ENCODE measurements around the gene APOF. TPM values are rescaled to one million over a fixed set of nuclear protein-coding genes. Genes with fewer than 3 reads are reported as not detected.
A peak's percentile ranks its signal among the peaks of the same experiment; 100 is the strongest.

The APOF gene
- total and polyA plus RNA-seq, 9 of the 15 experiments (the other 6 are each of a cell fraction or from before 2014, with no cell fraction given) = 0.09 to 0.15 (median 0.12) TPM; not detected in 5

GRCh38 chr12:56336361-56337167 lies 26.1 kb downstream of the APOF start (continued):
- TF ChIP-seq, protein P1, sequence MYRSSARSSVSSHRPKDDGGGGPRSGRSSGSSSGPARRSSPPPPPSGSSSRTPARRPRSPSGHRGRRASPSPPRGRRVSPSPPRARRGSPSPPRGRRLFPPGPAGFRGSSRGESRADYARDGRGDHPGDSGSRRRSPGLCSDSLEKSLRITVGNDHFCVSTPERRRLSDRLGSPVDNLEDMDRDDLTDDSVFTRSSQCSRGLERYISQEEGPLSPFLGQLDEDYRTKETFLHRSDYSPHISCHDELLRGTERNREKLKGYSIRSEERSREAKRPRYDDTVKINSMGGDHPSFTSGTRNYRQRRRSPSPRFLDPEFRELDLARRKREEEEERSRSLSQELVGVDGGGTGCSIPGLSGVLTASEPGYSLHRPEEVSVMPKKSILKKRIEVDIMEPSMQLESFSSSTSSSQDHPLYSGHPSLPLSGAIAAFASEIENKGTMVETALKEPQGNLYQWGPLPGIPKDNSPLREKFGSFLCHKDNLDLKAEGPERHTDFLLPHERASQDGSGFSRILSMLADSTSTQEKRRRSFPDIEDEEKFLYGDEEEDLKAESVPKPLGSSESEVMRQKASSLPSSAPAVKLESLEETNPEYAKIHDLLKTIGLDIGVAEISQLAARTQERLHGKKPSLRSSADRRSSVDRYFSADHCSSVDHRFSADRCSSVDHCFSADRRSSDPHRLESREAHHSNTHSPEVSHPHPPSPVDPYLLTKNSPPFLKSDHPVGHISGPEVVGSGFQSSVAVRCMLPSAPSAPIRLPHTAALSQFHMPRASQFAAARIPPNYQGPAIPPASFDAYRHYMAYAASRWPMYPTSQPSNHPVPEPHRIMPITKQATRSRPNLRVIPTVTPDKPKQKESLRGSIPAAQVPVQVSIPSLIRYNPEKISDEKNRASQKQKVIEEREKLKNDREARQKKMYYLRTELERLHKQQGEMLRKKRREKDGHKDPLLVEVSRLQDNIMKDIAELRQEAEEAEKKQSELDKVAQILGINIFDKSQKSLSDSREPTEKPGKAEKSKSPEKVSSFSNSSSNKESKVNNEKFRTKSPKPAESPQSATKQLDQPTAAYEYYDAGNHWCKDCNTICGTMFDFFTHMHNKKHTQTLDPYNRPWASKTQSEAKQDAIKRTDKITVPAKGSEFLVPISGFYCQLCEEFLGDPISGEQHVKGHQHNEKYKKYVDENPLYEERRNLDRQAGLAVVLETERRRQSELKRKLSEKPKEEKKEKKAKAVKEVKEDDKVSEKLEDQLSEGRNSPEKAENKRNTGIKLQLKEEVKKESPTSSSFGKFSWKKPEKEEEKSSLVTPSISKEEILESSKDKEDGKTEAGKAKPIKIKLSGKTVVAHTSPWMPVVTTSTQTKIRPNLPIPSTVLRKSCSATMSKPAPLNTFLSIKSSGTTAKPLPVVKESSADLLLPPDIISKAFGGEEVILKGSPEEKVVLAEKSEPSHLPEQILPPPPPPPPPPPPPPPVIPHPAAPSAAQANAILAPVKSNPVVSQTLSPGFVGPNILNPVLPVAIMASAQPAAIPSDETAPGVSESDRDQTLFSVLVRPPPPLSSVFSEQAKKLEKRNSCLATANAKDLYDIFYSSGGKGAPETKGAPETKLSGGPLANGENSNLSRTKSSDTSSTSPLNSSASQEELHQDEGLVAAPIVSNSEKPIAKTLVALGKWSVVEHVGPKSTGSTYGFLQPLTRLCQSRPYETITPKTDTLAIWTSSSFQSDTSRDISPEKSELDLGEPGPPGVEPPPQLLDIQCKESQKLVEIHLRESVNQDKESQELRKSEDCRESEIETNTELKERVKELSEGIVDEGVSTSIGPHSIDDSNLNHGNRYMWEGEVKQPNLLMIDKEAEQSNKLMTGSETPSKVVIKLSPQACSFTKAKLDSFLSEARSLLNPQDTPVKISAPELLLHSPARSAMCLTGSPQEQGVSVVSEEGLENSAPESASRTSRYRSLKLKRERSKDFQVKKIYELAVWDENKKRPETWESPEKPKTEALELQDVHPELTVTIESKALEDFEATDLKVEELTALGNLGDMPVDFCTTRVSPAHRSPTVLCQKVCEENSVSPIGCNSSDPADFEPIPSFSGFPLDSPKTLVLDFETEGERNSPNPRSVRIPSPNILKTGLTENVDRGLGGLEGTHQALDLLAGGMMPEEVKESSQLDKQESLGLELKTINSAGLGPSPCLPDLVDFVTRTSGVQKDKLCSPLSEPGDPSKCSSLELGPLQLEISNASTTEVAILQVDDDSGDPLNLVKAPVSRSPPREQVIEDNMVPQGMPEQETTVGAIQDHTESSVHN (IDR thresholded peaks at IDR 0.05; ENCODE audit: borderline replicate concordance in 1 of 2, low read depth in 1 of 2) = peak in 1 of 2 experiments; percentile 53; a peak in 1 of 4 replicates
- TF ChIP-seq ZNF232 (CRISPR knock-in tag; IDR thresholded peaks at IDR 0.05) (no peak), ID3 (CRISPR knock-in tag; IDR thresholded peaks at IDR 0.05) (no peak), ID3 (tag; IDR thresholded peaks at IDR 0.05) (no peak), TCFL5 (CRISPR knock-in tag; conservative IDR thresholded peaks at IDR 0.05) (no peak), SMAD3 (CRISPR knock-in tag; conservative IDR thresholded peaks at IDR 0.05) (no peak), STAT5A (IDR thresholded peaks at IDR 0.05; ENCODE audit: borderline replicate concordance, low read length) (no peak), ZNF197 (CRISPR knock-in tag; IDR thresholded peaks at IDR 0.05; ENCODE audit: low read depth) (0 out of 2 replicates have a peak, but pooled peaks have one; percentile 10), MXI1 (IDR thresholded peaks at IDR 0.05; ENCODE audit: low read depth, low read length) (no peak), CTBP1 (IDR thresholded peaks at IDR 0.05; ENCODE audit: borderline replicate concordance) (peak; percentile 81; the same call in 1 of the 2 replicates), ZBTB1 (CRISPR knock-in tag; IDR thresholded peaks at IDR 0.05; ENCODE audit: borderline replicate concordance, low read depth) (no peak), RBM15 (IDR thresholded peaks at IDR 0.05; ENCODE audit: insufficient read depth, low read length) (no peak), HDAC6 (IDR thresholded peaks at IDR 0.05; ENCODE audit: low read depth, low read length) (no peak), MED1 (CRISPR knock-in tag; IDR thresholded peaks at IDR 0.05; ENCODE audit: borderline replicate concordance) (no peak), SMAD4 (CRISPR knock-in tag; conservative IDR thresholded peaks at IDR 0.05) (no peak)
- TF ChIP-seq, protein P2, sequence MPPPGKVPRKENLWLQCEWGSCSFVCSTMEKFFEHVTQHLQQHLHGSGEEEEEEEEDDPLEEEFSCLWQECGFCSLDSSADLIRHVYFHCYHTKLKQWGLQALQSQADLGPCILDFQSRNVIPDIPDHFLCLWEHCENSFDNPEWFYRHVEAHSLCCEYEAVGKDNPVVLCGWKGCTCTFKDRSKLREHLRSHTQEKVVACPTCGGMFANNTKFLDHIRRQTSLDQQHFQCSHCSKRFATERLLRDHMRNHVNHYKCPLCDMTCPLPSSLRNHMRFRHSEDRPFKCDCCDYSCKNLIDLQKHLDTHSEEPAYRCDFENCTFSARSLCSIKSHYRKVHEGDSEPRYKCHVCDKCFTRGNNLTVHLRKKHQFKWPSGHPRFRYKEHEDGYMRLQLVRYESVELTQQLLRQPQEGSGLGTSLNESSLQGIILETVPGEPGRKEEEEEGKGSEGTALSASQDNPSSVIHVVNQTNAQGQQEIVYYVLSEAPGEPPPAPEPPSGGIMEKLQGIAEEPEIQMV (tag; conservative IDR thresholded peaks at IDR 0.05; ENCODE audit: low read depth) = 0 out of 2 replicates have a peak, but pooled peaks have one; percentile 20

Measured in K562 (cell line).